HG03196 (cell line): ENCODE measurements around the gene LGALS4.
A peak's percentile ranks its signal among the peaks of the same experiment; 100 is the strongest.
"Not testable (repeated sequence)": the region's sequence is repeated elsewhere in the genome, so short reads cannot be mapped to it uniquely, and the experiment has no call there.

Experiments used
- ATAC-seq: cut with Tn5 transposase; IDR thresholded peaks from one replicate; pipeline ENCODE4 v1.9.1; 2021; ENCODE audit not compliant: unreplicated experiment

Gene LGALS4, protein sequence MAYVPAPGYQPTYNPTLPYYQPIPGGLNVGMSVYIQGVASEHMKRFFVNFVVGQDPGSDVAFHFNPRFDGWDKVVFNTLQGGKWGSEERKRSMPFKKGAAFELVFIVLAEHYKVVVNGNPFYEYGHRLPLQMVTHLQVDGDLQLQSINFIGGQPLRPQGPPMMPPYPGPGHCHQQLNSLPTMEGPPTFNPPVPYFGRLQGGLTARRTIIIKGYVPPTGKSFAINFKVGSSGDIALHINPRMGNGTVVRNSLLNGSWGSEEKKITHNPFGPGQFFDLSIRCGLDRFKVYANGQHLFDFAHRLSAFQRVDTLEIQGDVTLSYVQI

DNA sequence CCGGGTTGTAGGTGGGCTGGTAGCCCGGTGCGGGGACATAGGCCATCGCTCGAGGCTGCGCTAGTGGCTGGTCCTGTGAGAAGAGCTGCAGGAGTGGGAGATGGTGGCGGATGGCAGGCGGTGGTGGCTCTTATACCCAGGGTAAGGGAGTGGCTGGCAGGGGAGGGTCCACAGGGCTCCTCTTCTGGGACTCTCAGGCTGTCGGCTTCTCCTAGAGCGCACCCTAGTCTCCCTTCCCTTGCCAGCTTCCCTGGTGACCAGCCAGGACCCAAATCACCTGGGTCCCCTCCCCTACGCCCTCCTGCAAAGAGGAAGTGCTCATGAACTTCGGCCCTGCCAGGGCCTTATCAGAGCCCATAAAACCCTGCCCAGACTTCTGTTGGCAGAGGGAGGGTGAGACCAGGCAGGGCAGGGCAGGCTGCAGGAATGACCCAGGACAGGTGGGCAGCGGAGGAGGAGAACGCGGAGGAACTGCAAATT lies at the start of gene LGALS4:
Gene LGALS4 (minus strand): TSS at position 105 of the 480 bp plus-strand sequence. CDS start 59 bp downstream, at position 46.
- ATAC-seq, result no peak

GRCh38 chr19:38861368-38861767 lies 48.6 kb upstream of the LGALS4 start:
- ATAC-seq, result no peak

- not testable (repeated sequence) for ATAC-seq
Observed at GRCh38 chr19:38859631-38860204, 47.0 kb upstream of the LGALS4 start.

GRCh38 chr19:38856813-38857212 lies 44.1 kb upstream of the LGALS4 start:
- no peak for ATAC-seq

- not testable (repeated sequence) for ATAC-seq
Observed at GRCh38 chr19:38855751-38856150, 43.0 kb upstream of the LGALS4 start.

GRCh38 chr19:38854961-38855360 lies 42.2 kb upstream of the LGALS4 start:
- ATAC-seq, result not testable (repeated sequence)

- no peak for ATAC-seq
Observed at GRCh38 chr19:38853214-38853613, 40.5 kb upstream of the LGALS4 start.

- no peak for ATAC-seq
Observed at GRCh38 chr19:38852231-38853044, 39.7 kb upstream of the LGALS4 start.

GRCh38 chr19:38851622-38852230 lies 39.0 kb upstream of the LGALS4 start:
- peak; percentile 16 for ATAC-seq

- ATAC-seq, result no peak
Observed at GRCh38 chr19:38850976-38851621, 38.4 kb upstream of the LGALS4 start.

GRCh38 chr19:38850436-38850975 lies 37.8 kb upstream of the LGALS4 start:
- peak; percentile 63 for ATAC-seq

DNA sequence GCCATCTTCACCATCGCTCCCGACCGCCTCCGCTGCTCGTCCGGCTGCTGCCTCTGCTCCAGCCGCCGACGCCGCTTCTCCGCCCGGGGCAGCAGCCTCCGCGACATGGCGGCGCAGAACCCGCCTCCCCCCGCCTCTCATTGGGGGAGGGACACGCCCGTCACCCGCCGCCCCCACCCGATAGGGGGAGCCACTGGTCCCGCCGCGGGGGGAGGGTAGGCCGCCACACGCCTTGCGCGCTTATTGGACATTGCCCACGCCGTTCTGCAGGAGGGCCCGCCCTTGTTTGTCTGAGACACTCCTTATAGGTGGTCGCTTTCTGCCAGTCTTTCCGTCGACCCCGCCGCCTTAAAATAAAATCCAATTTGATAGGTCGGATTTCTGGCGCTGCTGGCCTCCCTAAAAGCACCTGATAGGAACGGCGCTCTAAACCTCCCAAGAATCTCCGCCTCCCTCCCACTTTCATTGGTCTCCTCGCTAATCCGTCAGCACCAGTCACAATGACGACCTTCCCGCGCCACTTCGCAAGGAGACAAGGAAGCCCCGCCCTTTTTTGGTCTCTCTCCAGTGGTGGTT lies 37.2 kb upstream of the LGALS4 start, which contains the start of gene HNRNPL:
Gene HNRNPL (minus strand): TSS at position 127 of the 576 bp plus-strand sequence. CDS start 20 bp downstream, at position 107.
- ATAC-seq, result peak; percentile 52

- peak; percentile 26 for ATAC-seq
Observed at GRCh38 chr19:38849147-38849859, 36.6 kb upstream of the LGALS4 start.

- no peak for ATAC-seq
Observed at GRCh38 chr19:38848299-38849146, 35.8 kb upstream of the LGALS4 start.

DNA sequence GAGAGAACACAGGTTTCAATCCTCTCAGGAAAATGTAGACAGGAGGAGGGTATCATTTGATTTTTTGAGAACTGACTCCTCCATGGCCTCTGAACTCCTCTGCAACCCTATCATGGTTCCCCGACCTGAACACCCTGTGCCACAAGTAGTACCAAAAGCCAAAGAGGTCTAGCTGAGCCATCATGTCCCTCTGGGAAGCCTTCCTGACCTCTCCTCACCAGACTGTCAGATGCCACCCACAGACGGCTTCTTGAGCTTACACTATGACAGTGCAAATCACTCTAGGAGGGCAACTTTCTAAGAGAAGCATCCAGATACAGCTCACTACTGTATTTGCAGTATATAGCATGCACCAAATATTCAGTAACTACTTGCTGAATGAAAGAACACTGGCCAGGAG lies 33.4 kb upstream of the LGALS4 start:
- ATAC-seq, result no peak

DNA sequence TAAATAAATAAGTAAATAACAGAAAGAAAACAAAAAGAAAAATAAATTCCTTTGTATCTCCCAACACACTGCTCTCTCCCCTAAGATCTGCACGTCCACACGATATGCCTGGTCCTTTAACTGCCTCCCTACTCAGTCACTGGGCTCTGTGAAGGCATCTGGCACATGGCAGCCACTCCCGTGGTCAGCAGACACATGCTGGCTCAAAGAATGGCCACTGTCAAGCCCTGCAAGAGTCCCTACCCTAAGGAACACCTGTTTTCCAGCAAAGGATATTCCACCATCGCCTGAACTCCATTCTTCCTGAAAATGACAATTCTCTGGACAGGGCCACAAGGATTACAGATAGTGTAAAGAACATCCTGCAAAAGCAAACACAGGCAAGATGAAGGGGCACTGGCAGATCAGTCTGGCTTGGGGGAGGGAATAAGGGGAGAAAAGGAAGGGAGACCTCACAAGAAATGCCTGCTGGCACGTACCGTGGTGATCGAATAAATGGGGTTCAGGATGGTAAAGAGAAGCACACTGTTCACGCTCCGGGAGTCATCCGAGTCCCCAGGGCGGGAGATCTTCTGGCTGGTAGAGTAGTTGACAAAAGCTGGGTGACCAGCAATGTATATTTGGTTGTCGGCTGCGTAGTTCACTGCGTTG lies 32.8 kb upstream of the LGALS4 start:
- ATAC-seq, result no peak

DNA sequence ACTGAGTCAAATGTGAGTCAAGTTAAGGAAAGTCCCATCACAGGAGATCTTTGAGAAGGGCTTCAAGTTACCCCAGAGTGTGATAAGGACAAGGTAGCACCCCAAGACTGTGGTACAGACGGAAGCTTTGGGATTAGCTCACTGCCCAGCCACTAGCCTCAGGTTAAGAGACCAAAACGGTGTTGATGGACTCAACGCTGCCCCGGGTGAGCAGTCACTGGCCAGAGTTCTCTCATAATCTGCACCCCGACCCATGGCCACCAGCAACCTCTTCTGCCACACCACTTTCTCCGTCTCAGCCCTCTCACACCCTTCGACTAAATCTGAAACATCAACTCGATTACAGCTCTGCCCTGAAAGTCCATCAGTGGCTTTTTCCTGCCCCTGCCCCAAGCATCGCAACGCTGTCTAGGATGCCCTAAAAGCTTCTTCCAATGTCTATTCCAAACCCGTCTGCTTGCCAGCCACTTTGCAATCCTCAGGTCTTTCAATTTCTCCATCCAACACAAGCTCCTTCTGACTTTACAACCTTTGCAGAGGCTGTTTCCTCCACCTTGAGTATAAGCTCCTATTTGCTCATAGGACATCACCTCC lies 31.4 kb upstream of the LGALS4 start:
- ATAC-seq, result no peak
